HEK293T (cell line): Measurements from ENCODE around the gene MERTK.

Experiments
- BHLHE40 ChIP-seq: fragments of 450-650 bp; IDR thresholded peaks from 2 replicates; pipeline ENCODE4 v1.6.1; 2016; ENCODE audit warnings: mild to moderate bottlenecking, moderate library complexity, borderline replicate concordance
- ELF4 ChIP-seq: fragments of 450-650 bp; IDR thresholded peaks from 2 replicates; pipeline ENCODE4 v1.6.1; 2017; ENCODE audit warnings: antibody characterized with exemption
- FOXM1 ChIP-seq: fragments of 450-650 bp; IDR thresholded peaks from 2 replicates; pipeline ENCODE4 v1.6.1; 2017; ENCODE audit warnings: mild to moderate bottlenecking, borderline replicate concordance
- NFRKB ChIP-seq: fragments of 450-650 bp; IDR thresholded peaks from 2 replicates; pipeline ENCODE4 v1.6.1; 2016; ENCODE audit warnings: mild to moderate bottlenecking, moderate library complexity
- SP1 ChIP-seq: fragments of 450-650 bp; IDR thresholded peaks from 2 replicates; pipeline ENCODE4 v1.6.1; 2017
- SUZ12 ChIP-seq: fragments of 450-650 bp; IDR thresholded peaks from 2 replicates; pipeline ENCODE4 v1.6.1; 2016; ENCODE audit warnings: mild to moderate bottlenecking
- ZNF384 ChIP-seq: fragments of 450-650 bp; IDR thresholded peaks from 2 replicates; pipeline ENCODE4 v1.6.1; 2016

GRCh38 chr2:111978452-111979170 lies 80.2 kb downstream of the MERTK start:
- no peak for TF ChIP-seq SUZ12
- TF ChIP-seq ZNF384, result no peak
- no peak for TF ChIP-seq FOXM1
- no peak for TF ChIP-seq ELF4
- TF ChIP-seq SP1, result no peak
- TF ChIP-seq BHLHE40, result no peak
- no peak for TF ChIP-seq NFRKB
